ENCODE results near the gene CXXC1. TPM values are rescaled to one million over a fixed set of nuclear protein-coding genes. Genes with fewer than 3 reads are reported as not detected.
"Not testable (repeated sequence)": the region's sequence is repeated elsewhere in the genome, so short reads cannot be mapped to it uniquely, and the experiment has no call there.

Gene CXXC1
- total RNA-seq, 2 donors from 2014 or later: 35.7 to 55.2 TPM

GRCh38 chr18:50299626-50300388 lies 12.3 kb upstream of the CXXC1 start:
- DNase-seq (ENCODE audit: low spot score): no peak
- intact Hi-C loops (cut with DNase I): no loop called here

GRCh38 chr18:50298443-50299284 lies 11.2 kb upstream of the CXXC1 start:
- peak; percentile 75 for DNase-seq (ENCODE audit: low spot score)
- intact Hi-C loops (cut with DNase I): no loop called here

DNA sequence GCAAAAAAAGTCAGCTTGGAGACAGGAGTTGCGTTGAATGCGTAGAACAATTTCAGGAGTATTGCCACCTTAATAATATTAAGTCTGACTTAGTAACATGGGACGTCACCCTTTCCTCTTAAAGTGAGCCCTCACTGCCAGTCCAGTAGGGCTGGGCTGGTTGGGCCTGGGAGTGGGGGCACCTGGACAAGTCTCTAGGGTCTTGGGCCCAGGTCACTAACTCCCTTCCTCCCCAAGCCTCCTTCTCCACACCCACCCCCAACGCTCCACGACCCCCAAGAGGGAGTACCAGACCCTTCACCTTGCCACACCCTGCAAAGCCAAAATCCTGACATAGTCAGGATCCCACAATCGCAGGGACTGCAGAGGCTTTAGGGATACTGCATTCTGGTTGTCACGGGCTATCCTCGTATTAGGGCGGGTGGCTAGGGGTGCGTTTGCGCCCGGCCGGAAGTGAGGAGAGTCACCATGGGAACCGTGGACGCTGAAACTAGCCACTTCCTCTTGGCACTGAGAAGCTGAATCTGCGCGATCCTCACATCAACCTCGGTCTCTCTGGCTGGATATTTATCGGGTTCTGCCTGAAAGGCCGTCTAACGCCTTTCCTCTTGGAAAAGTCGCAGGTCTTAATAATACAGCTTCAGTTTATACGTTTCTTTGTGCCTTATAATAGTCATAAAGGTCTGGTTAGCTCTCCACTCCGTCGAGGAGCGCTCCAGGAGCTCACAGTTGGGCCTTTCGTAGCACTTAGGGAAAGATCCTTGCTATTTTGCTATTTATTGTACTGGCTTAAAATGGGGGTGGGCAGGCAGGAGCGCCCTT lies 10.3 kb upstream of the CXXC1 start:
- DNase-seq (ENCODE audit: low spot score): peak; percentile 94
- intact Hi-C loops (cut with DNase I): no loop called here

GRCh38 chr18:50293039-50293438 lies 5.5 kb upstream of the CXXC1 start:
- no peak for DNase-seq (ENCODE audit: low spot score)
- intact Hi-C loops (cut with DNase I): no loop called here

- intact Hi-C loops (cut with DNase I): no loop called here
Measured at GRCh38 chr18:50289108-50289443, 1.6 kb upstream of the CXXC1 start.

DNA sequence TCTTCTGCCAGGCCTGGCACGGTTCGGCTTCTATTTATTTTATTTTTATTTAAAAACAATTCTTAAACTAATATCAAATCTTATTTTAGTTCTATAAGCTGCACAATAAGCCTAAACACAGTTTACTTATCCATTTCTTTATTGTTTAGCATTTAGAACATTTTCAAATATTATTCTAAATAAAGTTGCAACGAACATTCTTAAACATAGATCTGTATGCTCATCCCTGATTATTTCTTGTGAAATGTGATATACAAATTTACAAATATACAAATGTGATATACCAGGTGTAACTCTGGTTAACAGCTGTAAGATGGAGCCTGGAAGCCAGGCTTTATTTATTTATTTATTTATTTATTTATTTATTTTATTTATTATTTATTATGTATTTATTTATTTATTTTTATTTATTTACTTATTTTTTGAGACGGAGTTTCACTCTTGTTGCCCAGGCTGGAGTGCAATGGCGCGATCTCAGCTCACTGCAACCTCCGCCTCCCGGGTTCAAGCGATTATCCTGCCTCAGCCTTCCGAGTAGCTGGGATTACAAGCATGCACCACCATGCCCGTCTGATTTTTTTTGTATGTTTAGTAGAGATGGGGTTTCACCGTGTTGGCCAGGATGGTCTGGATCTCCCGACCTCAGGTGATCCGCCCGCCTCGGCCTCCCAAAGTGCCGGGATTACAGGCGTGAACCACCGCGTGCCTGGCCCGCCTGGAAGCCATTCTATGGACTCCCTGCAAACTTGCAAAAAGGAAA lies 1.0 kb upstream of the CXXC1 start:
- intact Hi-C loops (cut with DNase I); DNase-seq (ENCODE audit: low spot score): not testable (repeated sequence)

More at GRCh38 chr18:50289108-50289443, 1.6 kb upstream of the CXXC1 start:
- no peak for DNase-seq (ENCODE audit: low spot score)

DNA sequence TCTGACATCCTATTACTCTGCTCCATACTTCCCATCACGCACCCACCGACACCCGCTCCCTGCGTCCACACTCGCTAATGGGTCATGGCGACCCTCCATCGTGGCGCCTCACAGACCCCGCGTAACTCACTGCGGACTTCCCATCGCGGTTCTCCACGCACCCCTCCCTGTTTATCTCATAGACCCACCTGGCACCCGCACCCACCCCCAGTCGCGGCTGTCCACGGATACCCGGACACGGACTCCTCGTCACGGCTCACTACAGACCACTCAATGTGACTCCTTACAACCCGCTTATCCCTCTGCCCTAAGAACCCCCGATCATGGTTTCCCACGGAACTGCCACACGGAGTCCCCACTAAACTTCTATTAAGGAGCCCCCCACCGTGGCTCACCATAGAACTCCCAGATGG lies 458 bp downstream of the CXXC1 start:
- DNase-seq (ENCODE audit: low spot score): peak; percentile 80
- intact Hi-C loops (cut with DNase I): no loop called here

DNA sequence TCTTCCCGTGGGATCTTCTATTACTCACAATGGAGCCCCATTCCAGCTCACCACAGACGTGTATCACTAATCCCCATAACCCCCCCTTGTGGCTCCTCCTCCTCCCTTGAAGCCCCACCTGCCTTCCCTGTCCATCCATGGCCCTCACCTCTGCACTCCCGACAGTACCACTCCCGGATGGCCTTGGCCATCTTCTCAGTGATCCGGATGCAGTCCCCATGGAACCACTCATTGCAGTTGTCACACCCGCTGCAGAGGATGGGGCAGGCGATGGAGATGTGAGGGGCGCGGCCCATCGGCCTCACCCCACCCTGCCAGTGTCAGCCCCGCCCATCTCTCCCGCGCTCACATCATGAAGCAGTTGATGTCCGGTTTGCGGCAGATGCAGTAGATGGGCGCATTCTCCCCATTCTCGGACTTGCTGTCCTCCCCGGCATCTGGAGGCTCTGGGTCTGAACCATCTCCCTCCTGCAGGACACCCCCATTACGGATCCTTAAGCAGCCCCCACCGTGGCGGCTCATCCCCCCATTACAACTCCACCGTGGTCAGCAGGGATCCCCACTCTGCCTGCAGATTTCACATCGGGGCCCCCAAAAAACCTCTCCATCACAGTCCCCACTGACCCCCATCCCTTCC lies 983 bp downstream of the CXXC1 start:
- intact Hi-C loops (cut with DNase I): no loop called here
- DNase-seq (ENCODE audit: low spot score): peak; percentile 84

GRCh38 chr18:50285631-50286321 lies 1.7 kb downstream of the CXXC1 start:
- no peak for DNase-seq (ENCODE audit: low spot score)
- intact Hi-C loops (cut with DNase I): no loop called here

DNA sequence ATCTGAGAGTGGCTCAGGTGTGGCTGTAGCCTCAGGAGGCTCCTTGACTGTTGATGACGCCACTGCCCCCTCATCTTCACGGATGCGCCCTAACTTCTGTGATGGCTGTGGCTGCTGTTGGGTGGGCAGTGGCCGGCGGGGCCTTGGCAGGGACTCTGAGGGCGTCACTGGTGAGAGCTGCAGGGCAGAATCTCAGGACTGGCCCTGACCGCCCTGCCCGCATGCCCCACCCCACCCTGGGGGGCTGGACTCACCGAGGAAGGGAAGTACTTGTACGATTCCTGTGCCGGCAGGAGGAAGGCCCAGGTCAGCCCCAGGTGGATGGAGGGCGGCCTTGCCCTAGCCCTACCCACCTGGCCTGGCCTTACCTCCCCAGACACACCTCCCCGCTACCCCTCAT lies 2.4 kb downstream of the CXXC1 start:
- DNase-seq (ENCODE audit: low spot score): no peak
- intact Hi-C loops (cut with DNase I): no loop called here

- intact Hi-C loops (cut with DNase I): no loop called here
Measured at GRCh38 chr18:50284255-50284885, 3.1 kb downstream of the CXXC1 start.

GRCh38 chr18:50283469-50284209 lies 3.9 kb downstream of the CXXC1 start:
- intact Hi-C loops (cut with DNase I): no loop called here
- no peak for DNase-seq (ENCODE audit: low spot score)

More at GRCh38 chr18:50284255-50284885, 3.1 kb downstream of the CXXC1 start:
- DNase-seq (ENCODE audit: low spot score): no peak

- DNase-seq (ENCODE audit: low spot score): no peak
Measured at GRCh38 chr18:50282521-50283335, 4.8 kb downstream of the CXXC1 start.

GRCh38 chr18:50281972-50282520 lies 5.4 kb downstream of the CXXC1 start:
- intact Hi-C loops (cut with DNase I): no loop called here
- no peak for DNase-seq (ENCODE audit: low spot score)

More at GRCh38 chr18:50282521-50283335, 4.8 kb downstream of the CXXC1 start:
- intact Hi-C loops (cut with DNase I): no loop called here

DNA sequence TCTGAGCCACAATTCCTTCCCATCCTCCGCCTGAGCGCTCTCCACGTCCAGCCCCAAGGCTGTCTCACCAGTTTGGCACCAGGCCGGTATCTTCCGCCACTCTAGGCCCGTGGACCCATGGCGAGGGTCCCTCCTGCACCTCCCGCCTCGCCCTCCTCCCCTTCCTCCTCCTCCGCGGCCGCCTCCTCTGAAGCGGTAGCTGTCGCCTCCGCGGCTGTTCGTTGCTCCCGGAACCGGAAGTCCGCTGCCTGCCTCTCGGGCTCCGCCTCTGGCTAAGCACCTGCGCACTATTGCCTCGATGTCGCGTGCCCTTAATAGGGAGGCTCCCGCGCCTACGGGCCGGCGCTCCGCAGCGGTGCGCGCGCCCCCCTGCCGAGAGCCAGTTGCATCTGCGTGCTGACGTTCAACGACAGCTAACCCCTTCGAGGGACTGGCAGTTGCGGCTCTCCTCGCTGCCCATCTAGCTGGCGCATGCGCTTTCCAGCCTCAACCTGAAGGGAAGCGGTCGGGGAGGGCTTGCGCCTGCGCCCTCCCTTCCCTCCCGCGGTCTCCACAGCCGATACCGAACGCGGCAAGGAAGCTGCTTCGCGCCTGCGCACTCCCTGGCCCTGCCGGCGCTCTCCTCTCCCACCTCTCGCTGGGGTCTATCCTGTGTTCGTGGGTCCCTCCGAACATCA lies 6.1 kb downstream of the CXXC1 start, which contains the start of gene MBD1:
MBD1 (minus strand) TSS at position 229 of the 677 bp plus-strand sequence. CDS start 1,531 bp downstream, outside the sequence.
- peak; percentile 99 for DNase-seq (ENCODE audit: low spot score)
- intact Hi-C loops (cut with DNase I): no loop called here

Data from posterior vena cava (tissue), 2 donors.